Fibroblast of gingiva (primary cell): ENCODE data around the gene DBNDD1.
"Not testable (repeated sequence)": the region's sequence is repeated elsewhere in the genome, so short reads cannot be mapped to it uniquely, and the experiment has no call there.

Experiments
- DNase-seq: peaks from one replicate; pipeline ENCODE4 v3.0.0-alpha.2; 2011; ENCODE audit warnings: low read depth

Gene DBNDD1, protein sequence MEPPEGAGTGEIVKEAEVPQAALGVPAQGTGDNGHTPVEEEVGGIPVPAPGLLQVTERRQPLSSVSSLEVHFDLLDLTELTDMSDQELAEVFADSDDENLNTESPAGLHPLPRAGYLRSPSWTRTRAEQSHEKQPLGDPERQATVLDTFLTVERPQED

DNA sequence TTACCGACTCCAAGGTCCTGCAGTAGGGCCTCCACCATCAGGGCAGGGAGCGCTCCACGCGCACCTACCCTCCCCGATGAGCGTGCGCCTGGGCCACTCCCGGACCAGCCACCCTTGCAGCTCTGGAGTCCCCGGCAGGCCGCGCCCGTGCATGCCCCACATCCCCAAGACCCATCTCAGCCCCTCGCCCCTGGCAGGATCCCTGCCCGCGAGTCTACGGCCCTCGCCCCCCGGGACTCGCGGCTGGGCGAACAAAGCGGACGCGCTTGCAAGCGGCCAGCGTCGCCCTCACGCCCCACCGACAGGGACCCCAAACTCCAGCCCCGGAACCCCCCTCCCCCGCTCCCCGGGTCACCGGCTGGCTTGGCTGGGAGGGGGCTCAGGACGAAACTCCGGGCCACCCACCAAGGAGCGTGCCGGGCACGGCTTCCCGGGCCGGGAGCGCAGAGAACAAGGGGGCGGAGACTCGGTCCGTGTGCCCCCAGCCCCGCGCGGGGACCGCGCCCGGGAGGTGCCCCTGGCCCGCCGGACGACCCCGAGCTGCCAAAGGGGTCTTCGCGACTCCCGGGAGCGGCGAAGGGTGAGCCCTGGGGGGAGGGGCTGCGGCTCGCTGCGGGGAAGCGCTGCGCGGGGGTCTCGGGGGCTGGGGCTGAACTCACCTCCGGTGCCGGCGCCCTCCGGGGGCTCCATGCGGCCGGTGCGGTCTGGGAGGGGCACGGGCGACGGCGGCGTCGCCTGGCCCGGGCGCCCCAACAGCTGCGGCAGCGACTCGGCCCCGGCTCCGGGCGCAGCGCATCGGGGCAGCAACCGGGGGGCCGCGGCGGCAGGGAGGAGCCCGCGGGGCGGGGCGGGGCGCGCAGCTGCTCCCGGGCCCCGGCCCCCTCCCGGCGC is at the start of gene DBNDD1:
DBNDD1 (minus strand) TSS at position 805 of the 891 bp plus-strand sequence; CDS start at position 690, 115 bp downstream.
- DNase-seq, result no peak

DNA sequence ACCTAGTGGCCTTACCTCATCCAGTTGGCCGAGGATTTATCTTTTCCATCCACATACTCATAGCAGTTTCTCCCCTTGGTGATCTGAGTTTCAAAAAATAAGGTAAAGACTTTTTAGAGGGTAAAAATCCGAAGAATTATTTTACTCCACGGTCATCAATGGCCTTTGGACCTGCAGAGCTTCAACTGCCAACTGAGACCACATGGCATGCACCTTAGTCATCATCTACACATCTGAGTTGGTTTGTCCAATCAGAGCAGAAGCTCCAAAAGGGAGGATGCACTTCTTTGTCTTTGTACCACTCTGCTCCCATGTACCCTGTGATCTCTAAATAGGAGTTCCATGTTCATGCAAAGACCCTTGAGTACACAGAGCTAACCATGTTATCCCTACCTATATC is 42.2 kb upstream of the DBNDD1 start:
- DNase-seq, result no peak

DNA sequence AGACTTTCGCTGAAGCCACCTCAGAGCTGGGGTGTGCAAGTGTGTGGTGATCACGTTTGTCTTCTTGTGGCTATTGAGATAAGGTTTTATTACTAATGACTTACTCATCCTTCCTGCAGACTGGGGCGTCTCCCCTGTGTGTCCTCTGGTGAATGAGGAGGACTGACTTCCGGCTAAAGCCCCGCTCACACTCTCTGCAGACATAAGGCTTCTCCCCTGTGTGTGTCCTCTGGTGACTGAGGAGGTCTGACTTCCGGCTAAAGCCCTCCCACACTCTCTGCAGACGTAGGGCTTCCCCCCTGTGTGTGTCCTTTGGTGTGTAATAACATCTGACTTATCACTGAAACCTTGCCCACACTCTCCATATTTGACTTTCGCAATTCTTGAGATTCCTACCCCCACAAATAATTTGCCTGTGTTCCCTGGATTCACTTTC is 38.5 kb upstream of the DBNDD1 start:
- peak; percentile 21 for DNase-seq

DNA sequence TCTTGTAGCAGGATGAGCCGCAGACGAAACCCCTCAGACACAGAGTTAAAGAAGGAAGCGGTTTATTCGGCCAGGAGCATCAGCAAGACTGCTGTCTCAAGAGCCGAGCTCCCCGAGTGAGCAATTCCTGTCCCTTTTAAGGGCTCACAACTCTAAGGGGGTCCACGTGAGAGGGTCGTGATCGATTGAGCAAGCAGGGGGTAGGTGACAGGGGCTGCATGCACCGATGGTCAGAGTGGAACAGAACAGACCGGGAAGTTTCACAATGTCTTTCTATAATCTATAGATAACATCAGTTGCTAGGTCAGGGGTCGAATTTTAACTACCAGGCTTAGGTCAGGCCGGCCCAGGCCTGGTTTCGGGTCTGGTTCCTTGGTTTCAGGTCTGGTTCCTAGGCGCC is 37.3 kb upstream of the DBNDD1 start:
- DNase-seq, result not testable (repeated sequence)

DNA sequence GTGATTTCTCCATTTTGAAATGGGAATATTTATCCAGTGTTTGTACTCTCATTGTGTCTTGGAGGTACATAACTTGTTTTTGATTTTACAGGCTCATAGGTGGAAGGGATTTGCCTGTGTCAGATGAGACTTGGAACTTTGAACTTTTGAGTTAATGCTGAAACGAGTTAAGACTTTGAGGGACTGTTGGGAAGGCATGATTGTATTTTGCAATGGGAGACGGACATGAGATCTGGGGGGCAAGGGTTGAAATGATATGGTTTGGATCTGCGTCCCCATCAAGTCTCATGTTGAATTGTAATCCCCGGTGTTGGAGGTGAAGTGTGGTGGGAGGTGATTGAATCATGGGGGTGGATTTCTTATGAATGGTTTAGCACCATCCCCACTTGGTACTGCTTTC is 36.1 kb upstream of the DBNDD1 start:
- DNase-seq, result no peak

DNA sequence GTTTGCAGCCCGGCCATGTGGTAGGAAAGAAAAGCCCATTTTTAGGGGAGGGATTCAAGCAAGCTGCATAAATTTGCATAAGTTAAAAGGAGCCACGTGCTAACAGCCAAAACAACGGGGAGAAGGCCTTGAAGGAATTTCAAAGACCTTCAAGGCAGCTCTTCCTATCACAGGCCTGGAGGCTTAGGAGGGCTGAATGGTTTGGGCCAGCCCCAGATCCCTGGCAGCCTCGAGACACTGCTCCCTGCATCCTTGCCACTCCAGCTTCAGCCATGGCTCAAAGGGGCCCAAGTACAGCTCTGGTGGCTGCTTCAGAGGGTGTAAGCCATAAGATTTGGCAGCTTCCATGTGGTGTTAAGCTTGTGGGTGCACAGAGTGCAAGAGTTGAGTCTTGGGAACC is 35.3 kb upstream of the DBNDD1 start:
- no peak for DNase-seq

DNA sequence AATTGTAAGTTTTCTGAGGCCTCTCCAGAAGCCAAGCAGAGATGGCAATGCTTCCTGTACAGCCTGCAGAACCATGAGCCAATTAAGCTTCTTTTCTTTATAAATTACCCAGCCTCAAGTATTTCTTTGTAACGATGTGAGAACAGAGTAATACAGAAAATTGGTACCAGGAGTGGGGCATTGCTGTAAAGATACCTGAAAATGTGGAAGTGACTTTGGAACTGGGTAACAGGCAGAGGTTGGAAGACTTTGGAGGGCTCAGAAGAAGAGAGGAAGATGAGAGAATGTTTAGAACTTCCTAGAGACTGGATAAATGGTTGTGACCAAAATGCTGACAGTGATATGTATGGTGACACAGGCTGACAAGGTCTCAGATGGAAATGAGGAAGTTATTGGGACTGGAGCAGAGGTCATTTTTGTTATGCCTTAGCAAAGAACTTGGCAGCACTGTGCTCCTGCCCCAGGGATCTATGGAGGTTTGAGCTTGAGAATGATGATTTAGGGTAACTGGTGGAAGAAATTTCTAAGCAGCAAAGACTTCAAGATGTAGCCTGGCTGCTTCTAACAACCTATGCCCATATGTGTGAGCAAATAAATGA is 34.7 kb upstream of the DBNDD1 start:
- no peak for DNase-seq

DNA sequence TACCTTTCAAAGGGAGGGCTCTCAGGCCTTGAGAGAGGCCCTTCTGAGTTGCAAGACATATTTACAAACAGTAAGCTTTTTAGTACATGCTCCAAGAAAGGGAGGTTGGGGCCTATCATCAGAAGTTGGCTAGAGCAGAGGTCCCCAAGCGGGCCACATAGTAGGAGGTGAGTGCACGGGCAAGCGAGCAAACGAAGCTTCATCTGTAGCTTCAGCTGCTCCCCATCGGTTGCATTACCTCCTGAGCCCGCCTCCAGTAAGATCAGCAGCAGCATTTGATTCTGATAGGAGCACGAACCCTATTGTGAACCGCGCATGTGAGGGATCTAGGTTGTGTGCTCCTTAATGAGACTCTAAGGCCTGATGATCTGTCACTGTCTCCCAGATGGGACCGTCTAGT is 31.7 kb upstream of the DBNDD1 start:
- DNase-seq, result no peak

DNA sequence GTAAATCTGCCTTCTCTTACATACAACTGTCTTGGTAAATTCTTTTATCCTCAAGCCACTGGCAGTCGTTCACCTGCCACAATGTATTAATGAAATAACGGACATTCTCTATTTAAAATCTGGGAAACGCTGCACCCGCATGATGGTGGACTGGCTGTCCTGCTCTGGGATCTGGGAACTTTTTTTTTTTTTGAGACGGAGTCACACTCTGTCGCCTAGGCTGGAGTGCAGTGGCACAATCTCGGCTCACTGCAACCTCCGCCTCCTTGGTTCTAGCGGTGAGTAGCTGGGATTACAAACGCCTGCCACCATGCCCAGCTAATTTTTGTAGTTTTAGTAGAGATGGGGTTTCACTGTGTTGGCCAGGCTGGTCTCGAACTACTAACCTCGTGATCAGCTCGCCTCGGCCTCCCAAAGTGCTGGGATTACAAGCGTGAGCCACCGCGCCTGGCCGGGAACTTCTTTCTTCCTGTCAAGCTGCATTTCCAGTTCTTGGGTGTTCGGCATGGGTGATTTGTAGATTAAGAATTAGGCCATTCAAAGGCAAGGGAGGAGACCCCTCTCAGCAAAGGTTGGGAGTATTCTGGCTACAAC is 29.6 kb upstream of the DBNDD1 start:
- DNase-seq, result no peak

DNA sequence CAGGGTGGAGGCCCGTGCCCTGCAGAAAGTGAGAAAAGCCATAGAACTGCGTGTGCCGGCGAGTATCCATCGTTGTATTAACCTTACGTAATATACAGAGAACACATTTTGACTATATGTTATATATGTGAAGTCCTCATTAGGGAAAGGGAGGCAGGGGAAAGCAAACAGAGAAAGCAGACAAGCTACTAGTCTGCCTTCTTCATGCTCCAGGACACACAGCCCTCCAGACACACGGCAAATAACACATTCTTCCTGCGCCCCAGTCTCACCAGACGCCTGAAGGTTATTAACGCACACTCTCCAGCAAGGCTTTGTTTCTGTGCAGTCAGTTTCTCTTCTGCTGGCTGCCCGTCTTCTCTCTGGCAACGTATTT is 29.1 kb upstream of the DBNDD1 start:
- no peak for DNase-seq

DNA sequence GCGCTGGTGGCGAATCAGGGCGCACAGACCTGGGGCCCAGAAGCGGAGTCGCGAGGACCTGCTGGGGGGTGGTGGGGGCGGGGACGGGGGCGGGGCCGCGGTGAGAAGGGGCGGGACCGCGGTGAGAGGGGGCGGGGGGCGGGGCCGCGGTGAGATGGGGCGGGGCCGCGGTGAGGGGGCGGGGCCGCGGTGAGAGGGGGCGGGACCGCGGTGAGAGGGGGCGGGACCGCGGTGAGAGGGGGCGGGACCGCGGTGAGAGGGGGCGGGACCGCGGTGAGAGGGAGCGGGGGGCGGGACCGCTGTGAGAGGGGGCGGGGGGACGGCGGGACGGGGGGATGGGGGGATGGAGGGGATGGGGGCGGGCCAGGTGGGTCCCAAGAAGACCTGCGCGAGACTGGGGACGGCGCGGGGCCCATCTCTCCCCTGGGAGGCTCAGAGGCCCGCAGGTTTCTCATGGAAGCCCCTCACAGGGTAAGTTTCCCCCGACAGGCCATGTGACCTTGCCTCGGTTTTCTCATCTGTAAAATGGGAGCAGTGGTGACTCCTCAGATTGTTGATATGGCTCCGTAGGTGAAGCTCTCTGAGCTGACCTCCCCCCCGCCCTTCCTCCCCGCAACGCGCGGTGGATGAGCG is 28.6 kb upstream of the DBNDD1 start:
- DNase-seq, result no peak

DNA sequence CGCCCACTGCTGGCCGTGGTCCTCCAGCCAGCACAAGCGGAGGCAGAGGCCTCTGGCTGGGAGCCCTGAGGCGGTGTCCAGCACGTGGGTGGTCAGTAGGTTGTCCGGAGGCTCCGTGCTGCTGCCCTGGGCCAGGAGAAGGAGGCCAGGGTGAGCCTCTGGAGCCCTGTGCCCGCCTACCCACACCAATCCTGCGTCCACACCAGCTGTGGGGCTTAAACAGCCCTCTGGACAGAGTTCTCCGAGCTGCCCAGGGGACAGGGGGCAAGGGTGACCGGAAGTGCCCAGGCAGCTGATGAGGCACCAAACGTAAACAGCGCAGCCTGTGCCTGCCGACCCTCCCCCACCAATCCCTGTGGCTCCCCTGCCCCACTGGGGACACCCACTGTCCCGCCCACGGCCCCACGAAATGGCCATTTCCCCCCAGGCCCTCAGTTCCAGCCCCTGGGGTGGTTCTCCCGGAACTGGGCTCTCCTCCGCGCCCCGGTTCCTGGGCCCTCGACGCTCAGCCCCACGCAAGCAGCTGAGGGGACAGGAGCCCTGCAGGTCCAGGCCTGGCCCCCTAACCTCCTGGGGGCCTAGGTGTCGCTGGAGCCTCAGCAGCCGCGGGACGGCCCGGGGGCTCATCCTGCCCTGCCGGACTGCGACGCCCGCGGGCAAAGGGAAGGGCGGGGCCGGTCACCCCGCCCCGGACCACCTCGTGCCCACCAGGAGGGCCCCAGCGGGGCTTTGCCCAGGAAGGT is 27.9 kb upstream of the DBNDD1 start:
- peak; percentile 47 for DNase-seq

DNA sequence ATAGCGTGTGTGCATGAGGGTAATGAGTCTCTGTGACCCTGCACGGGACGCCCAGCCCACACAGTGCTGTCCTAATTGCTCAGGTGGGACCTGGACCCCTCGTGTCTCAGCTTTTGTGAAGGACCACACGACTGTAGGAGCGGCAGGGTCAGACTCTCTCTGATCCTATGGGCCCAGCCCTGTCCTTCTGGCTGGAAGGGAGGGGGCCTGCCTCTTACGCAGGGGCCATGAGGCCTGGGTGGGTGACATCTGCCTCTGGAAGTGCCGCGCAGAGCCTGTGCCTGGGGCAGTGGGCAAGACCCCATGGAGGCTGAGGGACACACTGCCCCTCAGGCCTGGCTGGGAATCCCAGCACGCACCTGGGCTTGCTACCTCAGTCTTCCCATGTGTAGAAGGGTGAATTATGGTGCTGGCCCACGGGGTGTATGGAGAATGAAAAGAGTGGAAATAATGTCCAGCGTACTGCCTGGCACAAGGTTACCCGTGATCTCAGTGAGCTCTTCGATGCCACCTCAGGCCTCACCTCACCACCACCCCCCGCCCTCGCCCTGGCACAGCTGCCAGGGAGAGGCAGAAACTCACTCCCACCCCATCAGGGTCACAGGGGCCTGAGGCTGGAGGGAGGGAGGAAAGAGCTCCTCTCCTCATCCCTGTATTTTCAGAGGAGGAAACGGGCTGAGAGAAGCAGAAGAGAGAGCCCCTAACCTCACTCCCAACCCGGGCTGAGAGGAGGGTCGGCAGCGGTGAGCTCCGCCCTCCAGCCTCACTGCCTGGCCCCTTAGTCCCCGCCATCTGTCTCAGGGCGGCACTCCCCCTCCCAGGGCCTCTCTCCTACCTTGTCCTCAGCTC is 27.1 kb upstream of the DBNDD1 start:
- no peak for DNase-seq

DNA sequence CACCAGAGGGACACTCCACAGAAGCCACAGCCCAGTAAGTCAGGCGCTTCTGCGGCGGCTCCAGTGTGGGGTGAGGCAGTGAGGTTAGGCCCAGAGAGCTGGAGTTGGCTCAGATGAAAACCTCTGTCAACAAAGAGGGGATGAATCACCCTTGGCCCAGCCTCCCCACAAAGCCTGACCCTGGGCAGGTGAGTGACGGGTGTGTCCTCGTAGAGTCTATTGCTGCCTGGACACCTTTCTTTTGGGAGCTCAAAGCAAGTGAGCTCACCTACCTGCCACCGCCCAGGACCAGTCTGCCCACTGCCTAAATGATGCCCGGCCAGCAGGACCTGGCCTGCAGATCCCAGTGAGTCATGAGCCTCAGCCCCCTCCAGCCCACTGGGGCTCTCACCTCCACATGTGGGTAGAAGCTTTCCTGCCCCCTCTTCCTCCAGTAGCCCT is 24.9 kb upstream of the DBNDD1 start:
- no peak for DNase-seq

DNA sequence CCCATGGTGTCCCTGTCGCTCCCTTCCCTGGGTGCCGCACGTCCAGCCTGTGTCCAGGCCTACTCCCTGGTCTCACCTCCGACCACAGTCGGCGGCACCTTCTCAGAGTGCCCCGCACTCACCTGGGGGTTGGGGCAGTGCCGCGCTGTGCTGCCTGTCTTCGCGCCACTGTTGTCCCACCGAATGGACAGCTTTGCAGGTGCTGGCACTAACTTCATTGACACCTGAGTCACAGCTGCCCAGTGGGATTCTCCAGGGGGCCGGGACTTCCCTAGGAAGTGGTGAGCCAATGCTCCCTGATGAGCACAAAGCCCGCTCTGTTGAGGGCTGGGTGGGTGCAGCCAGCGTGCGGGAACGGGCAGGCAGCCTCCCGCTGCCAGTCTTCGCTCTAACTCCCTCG is 24.3 kb upstream of the DBNDD1 start:
- DNase-seq, result no peak

DNA sequence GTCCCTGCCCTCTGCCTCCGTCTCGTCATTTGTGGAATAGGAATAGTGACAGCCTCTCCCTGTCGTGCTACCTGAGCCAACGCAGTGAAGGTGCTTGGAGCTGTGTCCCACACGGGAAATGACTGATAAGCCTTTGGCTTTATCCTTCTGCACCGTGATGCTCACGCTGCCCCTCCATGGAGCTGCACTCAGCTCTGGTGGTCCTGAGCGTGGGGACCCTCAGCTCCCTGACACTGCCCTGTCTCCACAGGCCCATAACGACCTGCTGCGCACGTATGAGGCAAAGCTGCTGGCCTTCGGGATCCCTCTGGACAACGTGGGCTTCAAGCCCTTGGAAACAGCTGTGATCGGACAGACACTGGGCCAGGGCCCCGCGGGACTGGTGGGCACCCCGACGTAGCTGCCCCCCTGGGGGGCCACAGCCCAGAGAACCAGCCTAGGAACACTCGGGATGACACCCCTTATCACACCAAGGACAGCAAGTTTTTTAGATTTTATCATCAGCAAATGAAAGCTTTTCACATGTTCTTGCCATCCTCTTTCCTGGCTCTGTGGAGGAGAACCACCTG is 23.8 kb upstream of the DBNDD1 start:
- DNase-seq, result no peak

DNA sequence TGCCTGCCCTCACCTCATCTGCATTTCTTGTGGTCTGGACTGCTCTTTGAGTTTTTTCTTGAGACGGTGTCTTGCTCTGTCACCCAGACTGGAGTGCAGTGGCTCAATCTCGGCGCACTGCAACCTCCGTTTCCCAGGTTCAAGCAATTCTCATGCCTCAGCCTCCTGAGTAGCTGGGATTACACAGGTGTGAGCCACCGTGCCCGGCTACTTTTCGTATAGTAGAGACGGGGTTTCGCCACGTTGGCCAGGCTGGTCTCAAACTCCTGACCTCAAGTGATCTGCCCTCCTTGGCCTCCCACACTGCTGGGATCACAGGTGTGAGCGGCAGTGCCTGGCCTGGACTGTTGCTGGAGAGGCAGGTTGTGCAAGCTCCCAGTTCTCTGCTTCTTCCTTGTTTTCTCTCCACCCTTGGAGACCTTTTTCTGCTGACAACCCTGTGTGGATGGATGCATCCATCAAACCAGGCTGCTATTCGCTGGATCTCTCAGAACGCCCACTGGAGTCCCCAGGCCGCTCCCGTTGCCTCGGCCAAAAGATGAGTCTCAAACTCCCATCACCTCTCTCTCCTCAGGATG is 22.7 kb upstream of the DBNDD1 start:
- DNase-seq, result no peak

DNA sequence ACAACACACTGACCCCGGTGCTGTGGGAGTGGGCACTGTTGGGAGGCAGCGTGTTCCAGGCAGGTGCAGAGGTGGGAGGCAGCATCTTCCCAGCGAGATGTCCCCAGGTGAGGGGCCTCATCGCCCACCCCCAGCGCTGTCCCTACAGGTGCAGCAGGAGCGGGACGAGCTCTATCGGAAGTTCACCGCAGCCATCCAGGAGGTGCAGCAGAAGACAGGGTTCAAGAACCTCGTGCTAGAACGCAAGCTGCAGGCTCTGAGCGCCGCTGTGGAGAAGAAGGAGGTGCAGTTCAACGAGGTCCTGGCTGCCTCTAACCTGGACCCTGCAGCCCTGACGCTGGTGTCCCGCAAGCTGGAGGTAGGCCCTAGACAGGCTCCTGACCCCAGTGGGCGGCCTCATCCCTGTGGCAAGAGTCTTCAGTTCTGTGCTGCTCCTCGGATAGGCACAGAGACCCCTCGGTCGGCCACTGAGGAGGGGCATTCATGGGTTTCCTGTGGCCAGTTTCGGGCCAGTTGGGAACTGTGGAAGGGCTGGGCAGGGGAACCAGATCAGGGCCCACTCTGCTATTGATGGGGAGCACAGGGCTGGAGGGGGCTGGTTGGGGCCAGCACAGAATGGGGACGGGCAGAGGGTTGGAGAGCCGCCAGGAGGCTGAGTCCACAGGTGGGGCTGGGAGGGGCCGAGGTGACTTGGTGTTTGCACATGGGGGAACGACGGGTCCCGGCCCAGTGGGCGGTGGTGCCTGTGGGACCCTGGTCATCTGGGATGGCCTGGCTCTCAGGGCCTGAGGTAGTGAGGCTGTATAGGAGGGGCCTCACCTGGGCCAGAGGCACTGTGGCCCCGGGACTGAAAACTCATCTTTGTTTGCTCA is 21.1 kb upstream of the DBNDD1 start:
- DNase-seq, result no peak

DNA sequence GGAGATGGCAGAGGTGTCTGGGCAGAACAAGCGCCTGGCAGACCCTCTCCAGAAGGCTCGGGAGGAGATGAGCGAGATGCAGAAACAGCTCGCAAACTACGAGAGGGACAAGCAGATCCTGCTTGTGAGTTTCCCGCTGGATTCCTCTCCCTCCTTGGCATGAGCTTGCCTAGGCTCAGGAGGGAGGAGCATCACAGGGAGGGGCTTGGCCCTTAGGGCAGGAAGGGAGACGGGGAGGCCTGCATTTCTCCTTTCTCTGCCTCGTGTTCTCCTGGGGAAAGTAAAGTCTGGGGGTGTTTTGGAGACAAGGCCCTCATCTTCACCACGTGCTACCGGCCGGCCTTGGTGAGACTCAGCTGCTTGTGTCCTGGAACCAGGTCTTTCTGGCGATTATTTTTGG is 18.0 kb upstream of the DBNDD1 start:
- no peak for DNase-seq
